Adrenal gland (tissue), 5 donors: ENCODE results near the gene DRGX.

ENCODE experiments used
- CTCF ChIP-seq, 6 experiments: fragments of 450-650 bp in 4 of 6; fragments of 200-600 bp in 2 of 6; sonication (generic) in 1 of 6; IDR thresholded peaks; 1 replicate in 5 of 6; 2 replicates in 1 of 6; pipeline versions ENCODE4 v1.5.1 to v1.8.0; 2016 to 2021; ENCODE audit warnings: antibody characterized with exemption in 6 of 6, mild to moderate bottlenecking in 2 of 6, moderate library complexity in 1 of 6
- POLR2A ChIP-seq, 2 donors: fragments of 450-650 bp; IDR thresholded peaks; one replicate each; pipeline ENCODE4 v1.6.1; 2017; ENCODE audit warnings: antibody characterized with exemption in 2 of 2, mild to moderate bottlenecking in 2 of 2, moderate library complexity in 1 of 2
- donor health status: DM: no; HTN: no; CAD: no.

GRCh38 chr10:49409755-49410154 is 13.9 kb upstream of the DRGX start:
- TF ChIP-seq CTCF (IDR thresholded peaks at IDR 0.05) (no peak), POLR2A (IDR thresholded peaks at IDR 0.05) (no peak)
